DND-41 (cell line): ENCODE data around the gene SLC6A4.

Source experiments
- ATAC-seq: fragments of 200-7000 bp; cut with Tn5 transposase; 3 replicates; pipeline ENCODE4 v1.9.1; 2021; ENCODE audit warnings: low read depth; ENCODE audit not compliant: insufficient read depth
- DNase-seq: peaks from one replicate; pipeline ENCODE4 v3.0.0-alpha.2; 2020
- H2AFZ ChIP-seq: 2 replicates; pipeline ENCODE4 v1.6.0; 2012; ENCODE audit warnings: low read depth, low read length
- H3K27ac ChIP-seq: 2 replicates; pipeline ENCODE4 v1.5.1; 2012; ENCODE audit warnings: low read length, inconsistent platforms
- H3K27me3 ChIP-seq: fragments of 200-600 bp; sonication (generic); 2 replicates; pipeline ENCODE4 v1.6.0; 2012; ENCODE audit warnings: low read length, mild to moderate bottlenecking, inconsistent platforms; ENCODE audit not compliant: insufficient read depth, poor library complexity
- H3K36me3 ChIP-seq: 2 replicates; pipeline ENCODE4 v1.5.1; 2012; ENCODE audit warnings: low read length, inconsistent platforms; ENCODE audit not compliant: insufficient read depth
- H3K4me1 ChIP-seq: 2 replicates; pipeline ENCODE4 v1.5.1; 2012; ENCODE audit warnings: mild to moderate bottlenecking, low read length; ENCODE audit not compliant: insufficient read depth
- H3K4me2 ChIP-seq: 2 replicates; pipeline ENCODE4 v1.6.0; 2012; ENCODE audit warnings: mild to moderate bottlenecking, moderate library complexity, low read length, inconsistent platforms; ENCODE audit not compliant: insufficient read depth
- H3K4me3 ChIP-seq, 2 experiments: fragments of 200-600 bp in 1 of 2; shearing (Covaris generic) in 1 of 2; 2 replicates each; pipeline ENCODE4 v1.5.1; 2012 to 2016; ENCODE audit warnings: inconsistent platforms in 2 of 2, low read length in 2 of 2, mild to moderate bottlenecking in 2 of 2, low read depth in 1 of 2, moderate library complexity in 1 of 2
- H3K79me2 ChIP-seq: 2 replicates; pipeline ENCODE4 v1.6.0; 2012; ENCODE audit warnings: low read length, inconsistent platforms; ENCODE audit not compliant: insufficient read depth
- H3K9ac ChIP-seq: 2 replicates; pipeline ENCODE4 v1.6.0; 2012; ENCODE audit warnings: low read depth, mild to moderate bottlenecking, inconsistent platforms, low read length, moderate library complexity
- H3K9me3 ChIP-seq: 2 replicates; pipeline ENCODE4 v1.5.1; 2012; ENCODE audit warnings: low read length, moderate library complexity, mild to moderate bottlenecking, inconsistent platforms; ENCODE audit not compliant: insufficient read depth, severe bottlenecking
- H4K20me1 ChIP-seq: 2 replicates; pipeline ENCODE4 v1.6.0; 2012; ENCODE audit warnings: low read length; ENCODE audit not compliant: insufficient read depth
- CTCF ChIP-seq: IDR thresholded peaks from 2 replicates; pipeline ENCODE4 v1.5.1; 2012; ENCODE audit warnings: borderline replicate concordance, low read length, moderate library complexity, mild to moderate bottlenecking; ENCODE audit not compliant: poor library complexity, severe bottlenecking; ENCODE audit errors: extremely low read depth
- EZH2 ChIP-seq: IDR thresholded peaks from 3 replicates; pipeline ENCODE4 v1.6.1; 2012; ENCODE audit warnings: borderline replicate concordance, low read depth, mild to moderate bottlenecking, moderate library complexity, low read length, inconsistent platforms; ENCODE audit not compliant: severe bottlenecking

Gene SLC6A4

GRCh38 chr17:30164531-30164930 lies 71.0 kb downstream of the SLC6A4 start:
- Histone ChIP-seq H3K36me3 (peaks cover 35% of the 10 kb centered on the region), H4K20me1 (no peaks in the 10 kb centered on the region; the same call in 1 of the 2 replicates), H2AFZ (no peak overlapping the region), H3K9ac (no peak overlapping the region), H3K27me3 (no peaks in the 10 kb centered on the region), H3K9me3 (no peaks in the 10 kb centered on the region), H3K79me2 (peaks cover 40% of the 10 kb centered on the region), H3K4me2 (no peak overlapping the region), H3K27ac (no peak overlapping the region), H3K4me3 (no peak overlapping the region), H3K4me1 (no peaks in the 10 kb centered on the region)
- DNase-seq, result no peak
- TF ChIP-seq CTCF (no peak), EZH2 (no peak)
- no peak for ATAC-seq

- H4K20me1 ChIP-seq, result no peaks in the 10 kb centered on the region; the same call in 1 of the 2 replicates
- H3K4me1 ChIP-seq, result no peaks in the 10 kb centered on the region
- no peak for DNase-seq
- H3K9ac ChIP-seq, result no peak overlapping the region
- H2AFZ ChIP-seq, result no peak overlapping the region
- TF ChIP-seq CTCF (no peak), EZH2 (no peak)
- H3K9me3 ChIP-seq, result no peaks in the 10 kb centered on the region
- no peak for ATAC-seq
- H3K79me2 ChIP-seq, result peaks cover 67% of the 10 kb centered on the region
- no peak overlapping the region for H3K4me2 ChIP-seq
- H3K27ac ChIP-seq, result no peak overlapping the region
- no peak overlapping the region for H3K4me3 ChIP-seq
- no peaks in the 10 kb centered on the region for H3K27me3 ChIP-seq
- peaks cover 45% of the 10 kb centered on the region for H3K36me3 ChIP-seq
Measured at GRCh38 chr17:30161601-30162000, 73.9 kb downstream of the SLC6A4 start.

- H3K27ac ChIP-seq, result no peak overlapping the region
- no peaks in the 10 kb centered on the region for H3K27me3 ChIP-seq
- no peaks in the 10 kb centered on the region for H3K9me3 ChIP-seq
- H3K9ac ChIP-seq, result no peak overlapping the region
- no peaks in the 10 kb centered on the region for H3K4me1 ChIP-seq
- H3K36me3 ChIP-seq, result peaks cover 50% of the 10 kb centered on the region
- no peak overlapping the region for H2AFZ ChIP-seq
- peaks cover 72% of the 10 kb centered on the region for H3K79me2 ChIP-seq
- H4K20me1 ChIP-seq, result no peaks in the 10 kb centered on the region; the same call in 1 of the 2 replicates
- DNase-seq (no peak), ATAC-seq (no peak)
- no peak for TF ChIP-seq EZH2
- no peak for TF ChIP-seq CTCF
- H3K4me2 ChIP-seq, result no peak overlapping the region
- no peak overlapping the region for H3K4me3 ChIP-seq
Measured at GRCh38 chr17:30160419-30161172, 74.9 kb downstream of the SLC6A4 start.
